IMR-90 (cell line): Measurements from ENCODE around the gene TIMELESS. TPM values are rescaled to one million over a fixed set of nuclear protein-coding genes. Genes with fewer than 3 reads are reported as not detected.
"Not testable (repeated sequence)": the region's sequence is repeated elsewhere in the genome, so short reads cannot be mapped to it uniquely, and the experiment has no call there.

Experiments
- ATAC-seq: fragments of 200-7000 bp; cut with Tn5 transposase; 2 replicates; pipeline ENCODE4 v1.9.1; 2020; ENCODE audit warnings: low read depth, mild to moderate bottlenecking, moderate library complexity
- BruUV-seq: library from RNA; stranded (reverse); fragments of 400-500 nt; replicated peaks from 2 replicates; lab custom pipeline; 2021; lab: Mats Ljungman, UMichigan
- CTCF ChIA-PET: fragments of 300-600 bp; formaldehyde crosslinking; extraction: SDS; loops from one replicate; lab custom pipeline; 2021; ENCODE audit warnings: antibody characterized with exemption; lab: Yijun Ruan, JAX
- POLR2A ChIA-PET: fragments of 300-600 bp; sonication (Branson Sonifier 250); formaldehyde crosslinking; loops from one replicate; lab custom pipeline; 2022; ENCODE audit warnings: antibody characterized with exemption; ENCODE audit not compliant: unreplicated experiment; lab: Charles Lee
- DNase-seq: peaks from one replicate; pipeline ENCODE4 v3.0.0; 2013
- H2AFZ ChIP-seq: replicated peaks from 2 replicates; pipeline ENCODE3; 2013; ENCODE audit warnings: low read length, mild to moderate bottlenecking; ENCODE audit not compliant: poor library complexity
- H2AK5ac ChIP-seq: 2 replicates; pipeline ENCODE4 v1.6.1; 2013; ENCODE audit warnings: low read depth, low read length, inconsistent platforms
- H2AK9ac ChIP-seq: replicated peaks from 2 replicates; pipeline ENCODE3; 2013; ENCODE audit warnings: mild to moderate bottlenecking, low read depth, low read length, moderate library complexity; ENCODE audit not compliant: poor library complexity
- H2BK120ac ChIP-seq: 2 replicates; pipeline ENCODE4 v1.6.1; 2013; ENCODE audit warnings: low read depth, low read length, inconsistent platforms
- H2BK15ac ChIP-seq: 3 replicates; pipeline ENCODE4 v1.6.1; 2013; ENCODE audit warnings: low read depth, low read length, inconsistent platforms
- H2BK20ac ChIP-seq: 2 replicates; pipeline ENCODE4 v1.6.1; 2013; ENCODE audit warnings: low read depth, mild to moderate bottlenecking, inconsistent platforms, low read length, moderate library complexity
- H2BK5ac ChIP-seq: 2 replicates; pipeline ENCODE4 v1.6.1; 2013; ENCODE audit warnings: mild to moderate bottlenecking, low read depth, low read length, inconsistent platforms; ENCODE audit not compliant: poor library complexity, severe bottlenecking
- H3K14ac ChIP-seq: replicated peaks from 2 replicates; pipeline ENCODE4 v1.6.1; 2013; ENCODE audit warnings: low read depth, low read length, inconsistent platforms
- H3K18ac ChIP-seq: 2 replicates; pipeline ENCODE4 v1.6.1; 2013; ENCODE audit warnings: low read depth, low read length, control low read depth
- H3K23ac ChIP-seq: 2 replicates; pipeline ENCODE4 v1.6.1; 2013; ENCODE audit warnings: low read depth, low read length, inconsistent platforms
- H3K27ac ChIP-seq: 2 replicates; pipeline ENCODE4 v1.5.1; 2013; ENCODE audit warnings: mild to moderate bottlenecking, control low read depth, low read length; ENCODE audit not compliant: insufficient read depth
- H3K27me3 ChIP-seq: 2 replicates; pipeline ENCODE4 v1.6.1; 2013; ENCODE audit warnings: low read length; ENCODE audit not compliant: control insufficient read depth, insufficient read depth
- H3K36me3 ChIP-seq: 2 replicates; pipeline ENCODE4 v1.6.1; 2013; ENCODE audit warnings: low read length, mixed read lengths; ENCODE audit not compliant: control insufficient read depth, insufficient read depth
- H3K4ac ChIP-seq: 2 replicates; pipeline ENCODE4 v1.6.1; 2013; ENCODE audit warnings: low read depth, low read length, inconsistent platforms
- H3K4me1 ChIP-seq: 2 replicates; pipeline ENCODE4 v1.6.1; 2013; ENCODE audit warnings: low read length, mixed read lengths; ENCODE audit not compliant: control insufficient read depth, insufficient read depth
- H3K4me2 ChIP-seq: 2 replicates; pipeline ENCODE4 v1.6.1; 2013; ENCODE audit warnings: low read depth, mild to moderate bottlenecking, control low read depth, low read length, moderate library complexity
- H3K4me3 ChIP-seq: 2 replicates; pipeline ENCODE4 v1.5.1; 2013; ENCODE audit warnings: low read depth, mild to moderate bottlenecking, control low read depth, low read length, moderate library complexity; ENCODE audit not compliant: insufficient read depth
- H3K56ac ChIP-seq: 2 replicates; pipeline ENCODE4 v1.6.1; 2013; ENCODE audit warnings: low read length, inconsistent platforms; ENCODE audit not compliant: insufficient read depth; ENCODE audit errors: extremely low read depth
- H3K79me1 ChIP-seq, 2 experiments: 2 replicates each; pipeline ENCODE4 v1.6.1; 2013; ENCODE audit warnings: low read length in 2 of 2, inconsistent platforms in 1 of 2, low read depth in 1 of 2
- H3K9ac ChIP-seq: 2 replicates; pipeline ENCODE4 v1.6.1; 2013; ENCODE audit warnings: low read depth, low read length, control low read depth
- H3K9me1 ChIP-seq: 2 replicates; pipeline ENCODE4 v1.6.1; 2013; ENCODE audit warnings: low read length, inconsistent platforms; ENCODE audit not compliant: insufficient read depth
- H3K9me3 ChIP-seq: 2 replicates; pipeline ENCODE4 v1.6.1; 2013; ENCODE audit warnings: low read length; ENCODE audit not compliant: control insufficient read depth, insufficient read depth
- H4K20me1 ChIP-seq: 2 replicates; pipeline ENCODE4 v1.6.1; 2013; ENCODE audit warnings: low read length, inconsistent platforms; ENCODE audit not compliant: insufficient read depth
- H4K5ac ChIP-seq: 2 replicates; pipeline ENCODE4 v1.6.1; 2013; ENCODE audit warnings: mild to moderate bottlenecking, low read depth, low read length, control low read depth
- H4K8ac ChIP-seq, 2 experiments: 2 replicates each; pipeline ENCODE4 v1.6.1; 2013; ENCODE audit warnings: low read depth in 2 of 2, low read length in 2 of 2, control low read depth in 1 of 2, inconsistent platforms in 1 of 2
- H4K91ac ChIP-seq: 2 replicates; pipeline ENCODE4 v1.6.1; 2013; ENCODE audit warnings: low read depth, low read length, inconsistent platforms; ENCODE audit not compliant: insufficient read depth
- WGBS, 2 experiments: methylation state at CpG; one replicate each; pipeline versions ENCODE4 v1.1.5 to v1.1.7; 2013; ENCODE audit warnings: missing lambda C conversion rate in 2 of 2; ENCODE audit not compliant: insufficient read length in 1 of 2; ENCODE audit errors: extremely low coverage in 2 of 2; 5-methylcytosine and 5-hydroxymethylcytosine counted together
- dilution Hi-C: fragments of 300-500 bp; cut with HindIII; formaldehyde crosslinking; loops from one replicate; pipeline ENCODE4 v1.14.3; 2018; ENCODE audit warnings: low sequenced_read_pairs; ENCODE audit not compliant: unreplicated experiment
- in situ Hi-C: fragments of 300-500 bp; cut with MboI; formaldehyde crosslinking; loops from 3 replicates; pipeline ENCODE4 v1.14.3; 2019; ENCODE audit warnings: low sequenced_read_pairs, inconsistent platforms, mixed read lengths
- intact Hi-C: fragments of 100-400 bp; cut with micrococcal nuclease; formaldehyde crosslinking; loops from 2 replicates; pipeline ENCODE4 v1.10.0; 2022
- polyA plus RNA-seq, 3 experiments: library from polyadenylated mRNA; depleted of rRNA; stranded (reverse); fragments of >200 nt; gene quantifications; 2 replicates each; pipeline ENCODE4 v1.2.3, GENCODE V29; 2012; ENCODE audit warnings: low replicate concordance in 1 of 3
- total RNA-seq: library from RNA; depleted of rRNA; stranded (reverse); fragments of >200 nt; gene quantifications from 2 replicates; pipeline ENCODE4 v1.2.3, GENCODE V29; 2012

Gene TIMELESS
- total and polyA plus RNA-seq, 2 of the 4 experiments (the other 2 are of a cell fraction), result 7.3 to 10.4 TPM

GRCh38 chr12:56494106-56494415, 44.8 kb upstream of the TIMELESS start:
- H3K56ac ChIP-seq, H3K23ac ChIP-seq, H2BK5ac ChIP-seq, H2BK20ac ChIP-seq, H3K79me1 ChIP-seq, H3K14ac ChIP-seq, H2AK5ac ChIP-seq, H3K9ac ChIP-seq, H3K4me1 ChIP-seq, H4K20me1 ChIP-seq, H2AK9ac ChIP-seq, H2AFZ ChIP-seq, H4K91ac ChIP-seq, H4K5ac ChIP-seq, dilution Hi-C loops, H3K9me3 ChIP-seq, H3K27ac ChIP-seq, DNase-seq, H2BK120ac ChIP-seq, POLR2A ChIA-PET, H3K4me2 ChIP-seq, H3K9me1 ChIP-seq, in situ Hi-C loops, BruUV-seq, ATAC-seq, H3K4ac ChIP-seq, H3K18ac ChIP-seq, H3K36me3 ChIP-seq, H2BK15ac ChIP-seq, CTCF ChIA-PET, intact Hi-C loops, H3K4me3 ChIP-seq, H4K8ac ChIP-seq: not testable (repeated sequence)
- H3K27me3 ChIP-seq, result peaks cover 21% of the 10 kb centered on the region
- whole genome bisulfite sequencing, 2 experiments, result 75% methylated on average over 4 of the region's 15 CpGs; no CpG with 5 or more reads in 1 of the 2 experiments

GRCh38 chr12:56493409-56494105, 44.3 kb upstream of the TIMELESS start:
- H3K18ac ChIP-seq, H3K4ac ChIP-seq, H3K4me1 ChIP-seq, H2AFZ ChIP-seq, H4K5ac ChIP-seq, H3K27ac ChIP-seq, H2AK5ac ChIP-seq, H2AK9ac ChIP-seq, DNase-seq, H3K4me3 ChIP-seq, H2BK5ac ChIP-seq, H2BK120ac ChIP-seq, H2BK15ac ChIP-seq, H4K20me1 ChIP-seq, H3K9me1 ChIP-seq, H3K14ac ChIP-seq, H3K79me1 ChIP-seq, H3K36me3 ChIP-seq, H2BK20ac ChIP-seq, ATAC-seq, POLR2A ChIA-PET, CTCF ChIA-PET, H3K56ac ChIP-seq, dilution Hi-C loops, intact Hi-C loops, H4K8ac ChIP-seq, H3K4me2 ChIP-seq, H3K23ac ChIP-seq, in situ Hi-C loops, H4K91ac ChIP-seq, H3K9me3 ChIP-seq, H3K9ac ChIP-seq, BruUV-seq: not testable (repeated sequence)
- no CpG with 5 or more reads among the region's 31 CpGs for WGBS, 2 experiments
- peaks cover 24% of the 10 kb centered on the region for H3K27me3 ChIP-seq
